Fibroblast of lung (primary cell): ENCODE measurements around the gene CD226.

ENCODE experiments used
- EZH2 ChIP-seq: IDR thresholded peaks from 2 replicates; pipeline ENCODE4 v1.5.1; 2012; ENCODE audit warnings: low read length, control low read depth, mild to moderate bottlenecking; ENCODE audit errors: missing control alignments
- TF ChIP-seq, protein P1 (sequence below), 2 donors: IDR thresholded peaks in 1 of 2; conservative IDR thresholded peaks in 1 of 2; 1 replicate in 1 of 2; 2 replicates in 1 of 2; pipeline ENCODE4 v1.5.1; 2011 to 2012; ENCODE audit warnings: low read length in 2 of 2, control low read depth in 1 of 2, inconsistent platforms in 1 of 2, low read depth in 1 of 2, mild to moderate bottlenecking in 1 of 2

DNA sequence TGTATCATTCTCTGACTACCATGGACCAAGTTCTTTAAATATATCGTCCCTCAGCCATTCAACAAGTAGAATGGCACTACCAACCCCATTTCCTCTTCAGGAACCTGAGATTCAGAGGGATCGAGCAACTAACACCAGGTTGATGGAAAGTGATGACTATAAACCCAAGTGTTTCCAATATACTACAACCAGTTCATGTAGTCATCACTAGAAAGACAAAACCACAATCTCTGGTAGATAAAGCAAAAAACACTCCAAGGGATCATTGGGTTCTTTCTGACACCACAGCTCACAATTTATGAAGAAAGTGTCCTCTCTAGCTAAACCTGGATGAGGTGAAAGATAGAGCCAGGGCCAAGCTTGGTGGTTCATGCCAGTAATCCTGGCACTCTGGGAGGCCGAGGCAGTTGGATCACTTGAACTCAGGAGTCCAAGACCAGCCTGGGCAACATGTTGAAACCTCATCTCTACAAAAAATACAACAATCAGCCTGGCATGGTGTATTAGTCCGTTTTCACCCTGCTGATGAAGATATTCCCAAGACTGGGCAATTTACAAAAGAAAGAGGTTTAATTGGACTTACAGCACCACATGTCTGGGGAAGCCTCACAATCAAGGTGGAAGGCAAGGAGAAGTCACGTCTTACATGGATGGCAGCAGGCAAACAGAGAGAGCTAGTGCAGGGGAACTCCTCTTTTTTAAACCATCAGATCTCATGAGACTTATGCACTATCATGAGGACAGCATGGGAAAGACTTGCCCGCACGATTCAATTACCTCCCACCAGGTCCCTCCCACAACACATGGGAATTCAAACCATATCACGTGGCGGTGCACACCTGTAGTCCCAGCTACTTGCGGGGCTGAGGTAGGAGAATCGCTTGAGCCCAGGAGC, 2.2 kb downstream of the CD226 start:
- TF ChIP-seq, protein P1, sequence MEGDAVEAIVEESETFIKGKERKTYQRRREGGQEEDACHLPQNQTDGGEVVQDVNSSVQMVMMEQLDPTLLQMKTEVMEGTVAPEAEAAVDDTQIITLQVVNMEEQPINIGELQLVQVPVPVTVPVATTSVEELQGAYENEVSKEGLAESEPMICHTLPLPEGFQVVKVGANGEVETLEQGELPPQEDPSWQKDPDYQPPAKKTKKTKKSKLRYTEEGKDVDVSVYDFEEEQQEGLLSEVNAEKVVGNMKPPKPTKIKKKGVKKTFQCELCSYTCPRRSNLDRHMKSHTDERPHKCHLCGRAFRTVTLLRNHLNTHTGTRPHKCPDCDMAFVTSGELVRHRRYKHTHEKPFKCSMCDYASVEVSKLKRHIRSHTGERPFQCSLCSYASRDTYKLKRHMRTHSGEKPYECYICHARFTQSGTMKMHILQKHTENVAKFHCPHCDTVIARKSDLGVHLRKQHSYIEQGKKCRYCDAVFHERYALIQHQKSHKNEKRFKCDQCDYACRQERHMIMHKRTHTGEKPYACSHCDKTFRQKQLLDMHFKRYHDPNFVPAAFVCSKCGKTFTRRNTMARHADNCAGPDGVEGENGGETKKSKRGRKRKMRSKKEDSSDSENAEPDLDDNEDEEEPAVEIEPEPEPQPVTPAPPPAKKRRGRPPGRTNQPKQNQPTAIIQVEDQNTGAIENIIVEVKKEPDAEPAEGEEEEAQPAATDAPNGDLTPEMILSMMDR (conservative IDR thresholded peaks at IDR 0.05 in 1 of 2, IDR thresholded peaks at IDR 0.05 in 1 of 2; ENCODE audit: low read depth in 1 of 2, low read length in 2 of 2) = no peak
- no peak for TF ChIP-seq EZH2
